ENCODE results near the gene SEMA6D.
"Not testable (repeated sequence)": the region's sequence is repeated elsewhere in the genome, so short reads cannot be mapped to it uniquely, and the experiment has no call there.

The SEMA6D gene

GRCh38 chr15:47727137-47727536, 9.8 kb downstream of the SEMA6D start:
- FAIRE-seq = no peak
- no peak for DNase-seq (ENCODE audit: insufficient read length, low spot score)
- no peak for TF ChIP-seq POLR2A (IDR thresholded peaks at IDR 0.05; ENCODE audit: low read depth, low read length)

DNA sequence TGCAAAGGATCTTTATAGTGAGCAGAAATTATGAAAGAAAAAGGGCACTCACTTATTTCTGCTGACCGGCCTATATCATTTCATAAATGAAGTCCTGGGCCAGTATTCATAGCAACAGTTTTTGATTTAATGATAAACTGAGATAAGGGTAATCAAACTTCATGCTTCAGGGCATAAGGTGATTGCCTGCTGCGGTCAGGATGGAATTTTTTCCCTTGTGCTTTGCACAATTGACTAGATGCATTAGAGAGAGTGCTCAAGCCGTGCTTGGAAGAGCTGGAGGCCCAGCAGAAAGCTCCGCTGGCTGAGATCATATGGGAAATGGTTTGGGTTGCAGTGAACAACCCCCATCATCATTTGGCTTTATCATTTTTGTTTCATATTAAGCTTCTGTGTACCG, 10.4 kb downstream of the SEMA6D start:
- no peak for DNase-seq (ENCODE audit: insufficient read length, low spot score)
- FAIRE-seq = no peak
- TF ChIP-seq POLR2A (IDR thresholded peaks at IDR 0.05; ENCODE audit: low read depth, low read length) = no peak

- FAIRE-seq (no peak), DNase-seq (ENCODE audit: insufficient read length, low spot score) (no peak)
- no peak for TF ChIP-seq POLR2A (IDR thresholded peaks at IDR 0.05; ENCODE audit: low read depth, low read length)
Observed at GRCh38 chr15:47728426-47728825, 11.1 kb downstream of the SEMA6D start.

DNA sequence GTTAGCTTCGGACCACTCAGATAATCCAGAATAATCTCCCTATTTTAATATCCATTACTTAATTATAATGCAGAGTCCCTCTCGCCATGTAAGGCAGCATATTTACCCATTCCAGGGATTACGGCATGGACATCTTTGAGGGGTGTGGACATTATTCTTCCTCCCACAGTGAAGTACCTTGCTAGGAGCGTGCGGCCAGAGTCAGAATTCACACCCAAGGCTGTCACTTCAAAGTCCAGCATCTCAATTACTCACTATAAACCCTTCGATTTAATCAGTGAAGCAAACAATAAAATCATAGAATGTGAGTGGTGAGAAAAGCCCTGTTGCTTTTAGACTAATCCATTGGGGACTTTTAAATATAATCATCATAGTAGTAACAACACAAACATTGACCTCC, 11.6 kb downstream of the SEMA6D start:
- FAIRE-seq = no peak

DNA sequence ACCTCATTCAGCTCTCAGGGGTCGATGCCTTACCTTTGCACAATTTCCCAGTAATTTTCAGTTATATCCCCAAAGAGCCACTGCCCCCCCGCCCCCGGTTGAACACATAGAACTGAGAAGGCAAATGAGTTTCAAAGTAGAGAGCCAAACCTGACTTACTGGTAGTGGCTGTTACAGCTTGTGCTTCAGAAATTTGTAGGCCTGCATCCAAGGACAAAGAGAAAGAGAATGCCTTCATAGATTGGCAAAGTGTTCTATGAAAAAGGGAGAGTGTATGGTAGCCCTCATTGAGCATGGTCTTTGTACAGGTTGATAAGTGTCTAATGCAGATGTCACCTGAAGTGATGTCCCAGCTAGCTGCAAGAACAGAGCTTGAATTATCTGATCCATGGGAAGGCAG, 13.9 kb downstream of the SEMA6D start:
- TF ChIP-seq POLR2A (IDR thresholded peaks at IDR 0.05; ENCODE audit: low read depth, low read length) = no peak
- FAIRE-seq = no peak
- DNase-seq (ENCODE audit: insufficient read length, low spot score) = no peak

More for the DNA sequence above, 11.6 kb downstream of the SEMA6D start:
- TF ChIP-seq POLR2A (IDR thresholded peaks at IDR 0.05; ENCODE audit: low read depth, low read length) = no peak
- no peak for DNase-seq (ENCODE audit: insufficient read length, low spot score)

DNA sequence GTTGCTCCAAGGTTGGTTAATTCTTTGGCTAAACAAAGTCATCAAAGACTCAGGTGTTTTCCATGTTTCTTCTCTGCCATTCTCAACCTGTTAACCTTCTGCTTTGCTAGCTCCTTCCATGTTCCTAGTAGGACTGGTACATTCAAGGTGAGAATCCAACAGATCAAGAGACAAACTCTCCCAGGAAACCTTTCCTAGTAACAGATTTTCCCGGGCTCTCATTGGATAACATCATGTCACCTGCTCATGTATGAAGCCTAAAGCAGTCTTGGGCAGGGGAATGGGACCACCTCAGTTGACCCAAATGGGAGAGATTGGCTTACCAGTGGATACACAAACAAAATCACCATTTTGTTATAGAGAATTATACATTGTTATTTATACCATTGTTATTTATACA, 14.9 kb downstream of the SEMA6D start:
- no peak for TF ChIP-seq POLR2A (IDR thresholded peaks at IDR 0.05; ENCODE audit: low read depth, low read length)
- DNase-seq (ENCODE audit: insufficient read length, low spot score) (no peak), FAIRE-seq (no peak)

DNA sequence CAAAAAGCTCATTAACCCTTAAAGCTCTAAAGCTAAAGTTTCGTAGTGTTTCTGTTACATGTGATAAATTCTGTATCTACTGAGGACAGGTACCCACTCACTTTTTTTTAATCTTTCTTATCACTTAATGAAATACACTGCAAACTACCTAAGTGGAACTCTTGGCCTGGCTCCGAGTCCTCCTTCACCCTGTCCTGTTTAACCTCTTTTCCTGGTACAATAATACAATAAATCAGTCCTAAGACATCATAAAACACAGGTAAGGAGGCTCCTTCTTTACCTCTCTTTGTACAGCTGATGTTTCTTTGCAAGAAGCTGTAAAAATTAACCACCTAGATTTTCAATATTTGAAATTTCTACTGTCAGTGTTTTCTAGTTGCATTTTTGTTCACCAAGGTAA, 15.8 kb downstream of the SEMA6D start:
- no peak for TF ChIP-seq POLR2A (IDR thresholded peaks at IDR 0.05; ENCODE audit: low read depth, low read length)
- FAIRE-seq (no peak), DNase-seq (ENCODE audit: insufficient read length, low spot score) (no peak)

- FAIRE-seq (no peak), DNase-seq (ENCODE audit: insufficient read length, low spot score) (no peak)
- TF ChIP-seq POLR2A (IDR thresholded peaks at IDR 0.05; ENCODE audit: low read depth, low read length) = no peak
Observed at GRCh38 chr15:47736143-47736786, 19.0 kb downstream of the SEMA6D start.

DNA sequence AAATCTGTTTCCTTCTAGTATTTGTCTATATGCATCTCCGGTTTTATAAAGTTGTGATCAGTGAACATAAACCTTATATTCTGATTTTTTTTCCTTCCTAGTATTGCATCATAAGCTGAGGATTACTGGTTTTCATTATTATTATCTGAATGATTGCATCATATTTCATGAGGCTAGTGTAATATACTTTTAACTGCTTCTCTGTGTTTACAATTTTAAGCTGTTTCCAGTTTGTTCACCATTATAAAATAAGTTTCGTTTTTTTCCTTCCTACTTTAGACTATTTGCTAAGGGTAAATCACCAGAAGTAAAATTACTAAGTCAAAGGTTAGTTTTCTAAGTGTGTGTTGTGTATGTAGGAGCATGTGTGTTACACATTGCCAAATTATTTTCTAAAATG, 20.2 kb downstream of the SEMA6D start:
- no peak for FAIRE-seq

GRCh38 chr15:47738144-47738825, 21.0 kb downstream of the SEMA6D start:
- FAIRE-seq = not testable (repeated sequence)

More for the DNA sequence above, 20.2 kb downstream of the SEMA6D start:
- TF ChIP-seq POLR2A (IDR thresholded peaks at IDR 0.05; ENCODE audit: low read depth, low read length) = no peak
- DNase-seq (ENCODE audit: insufficient read length, low spot score) = no peak

DNA sequence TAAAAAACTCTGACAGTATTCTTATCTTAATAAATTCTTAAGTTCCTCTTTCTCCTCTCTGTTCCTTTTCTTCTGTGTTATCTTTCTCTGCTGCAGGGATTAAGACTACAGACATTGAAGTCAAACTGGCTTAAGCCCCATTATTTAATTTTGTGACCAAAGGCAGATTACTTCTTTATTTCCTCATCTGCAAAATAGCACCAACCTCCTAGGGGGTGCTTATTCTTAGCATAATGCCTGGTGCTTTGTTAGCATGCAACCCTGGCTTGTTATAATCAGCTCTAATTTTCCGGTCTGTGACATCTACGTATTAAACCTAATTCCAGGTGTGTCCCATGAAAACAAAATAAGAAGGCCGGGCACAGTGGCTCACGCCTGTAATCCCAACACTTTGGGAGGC, 23.8 kb downstream of the SEMA6D start:
- FAIRE-seq (no peak), DNase-seq (ENCODE audit: insufficient read length, low spot score) (no peak)
- no peak for TF ChIP-seq POLR2A (IDR thresholded peaks at IDR 0.05; ENCODE audit: low read depth, low read length)

More at GRCh38 chr15:47738144-47738825, 21.0 kb downstream of the SEMA6D start:
- not testable (repeated sequence) for DNase-seq (ENCODE audit: insufficient read length, low spot score)

GRCh38 chr15:47741907-47742306, 24.6 kb downstream of the SEMA6D start:
- DNase-seq (ENCODE audit: insufficient read length, low spot score) (no peak), FAIRE-seq (no peak)
- TF ChIP-seq POLR2A (IDR thresholded peaks at IDR 0.05; ENCODE audit: low read depth, low read length) = no peak

GRCh38 chr15:47742334-47742733, 25.0 kb downstream of the SEMA6D start:
- no peak for DNase-seq (ENCODE audit: insufficient read length, low spot score)
- no peak for FAIRE-seq
- TF ChIP-seq POLR2A (IDR thresholded peaks at IDR 0.05; ENCODE audit: low read depth, low read length) = no peak

DNA sequence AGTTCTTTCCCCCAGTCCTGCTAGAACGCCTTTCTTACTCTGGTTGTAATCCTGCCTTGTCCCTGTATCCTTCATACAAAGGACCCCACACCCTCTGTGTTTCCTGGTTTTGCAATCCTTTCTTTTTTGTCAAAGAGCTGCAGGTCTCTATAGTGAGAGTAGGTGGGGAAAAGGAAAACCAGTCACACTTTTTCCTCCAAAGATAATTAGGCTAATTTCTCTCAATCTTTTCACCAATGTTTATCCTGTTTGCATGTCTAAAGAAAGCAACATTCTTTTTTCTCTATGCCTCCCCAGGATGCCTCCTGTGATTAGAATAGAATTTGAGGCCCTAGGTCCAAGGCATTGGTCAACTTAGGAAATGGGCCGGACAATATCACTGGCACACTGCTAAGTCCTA, 25.4 kb downstream of the SEMA6D start:
- TF ChIP-seq POLR2A (IDR thresholded peaks at IDR 0.05; ENCODE audit: low read depth, low read length) = no peak
- FAIRE-seq (no peak), DNase-seq (ENCODE audit: insufficient read length, low spot score) (no peak)

DNA sequence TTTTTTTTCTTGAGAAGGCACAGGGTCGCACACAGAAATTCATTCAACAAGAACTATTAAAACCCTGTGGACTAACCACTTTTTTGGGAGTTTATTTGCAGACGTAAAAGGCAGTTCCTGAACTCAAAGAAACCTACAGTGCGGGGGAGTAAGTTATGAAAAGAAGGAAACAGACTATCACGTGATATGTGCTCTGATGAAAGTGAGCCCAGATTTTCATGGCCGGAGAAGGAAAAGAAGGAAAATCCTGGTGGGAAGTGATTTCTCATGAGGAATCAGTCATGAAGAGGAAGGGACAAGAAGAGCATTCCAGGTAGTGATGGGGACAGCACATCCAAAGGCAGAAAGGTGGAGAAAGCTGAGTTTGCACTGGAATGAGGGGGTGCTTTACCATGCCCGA, 26.1 kb downstream of the SEMA6D start:
- DNase-seq (ENCODE audit: insufficient read length, low spot score) (no peak), FAIRE-seq (no peak)
- TF ChIP-seq POLR2A (IDR thresholded peaks at IDR 0.05; ENCODE audit: low read depth, low read length) = no peak

Measured in H54 (cell line).